Measurements from ENCODE around the gene SRPRB. TPM values are rescaled to one million over a fixed set of nuclear protein-coding genes. Genes with fewer than 3 reads are reported as not detected.

Gene SRPRB
- total RNA-seq, 1 experiment from 2014 or later, result 73.5 TPM

DNA sequence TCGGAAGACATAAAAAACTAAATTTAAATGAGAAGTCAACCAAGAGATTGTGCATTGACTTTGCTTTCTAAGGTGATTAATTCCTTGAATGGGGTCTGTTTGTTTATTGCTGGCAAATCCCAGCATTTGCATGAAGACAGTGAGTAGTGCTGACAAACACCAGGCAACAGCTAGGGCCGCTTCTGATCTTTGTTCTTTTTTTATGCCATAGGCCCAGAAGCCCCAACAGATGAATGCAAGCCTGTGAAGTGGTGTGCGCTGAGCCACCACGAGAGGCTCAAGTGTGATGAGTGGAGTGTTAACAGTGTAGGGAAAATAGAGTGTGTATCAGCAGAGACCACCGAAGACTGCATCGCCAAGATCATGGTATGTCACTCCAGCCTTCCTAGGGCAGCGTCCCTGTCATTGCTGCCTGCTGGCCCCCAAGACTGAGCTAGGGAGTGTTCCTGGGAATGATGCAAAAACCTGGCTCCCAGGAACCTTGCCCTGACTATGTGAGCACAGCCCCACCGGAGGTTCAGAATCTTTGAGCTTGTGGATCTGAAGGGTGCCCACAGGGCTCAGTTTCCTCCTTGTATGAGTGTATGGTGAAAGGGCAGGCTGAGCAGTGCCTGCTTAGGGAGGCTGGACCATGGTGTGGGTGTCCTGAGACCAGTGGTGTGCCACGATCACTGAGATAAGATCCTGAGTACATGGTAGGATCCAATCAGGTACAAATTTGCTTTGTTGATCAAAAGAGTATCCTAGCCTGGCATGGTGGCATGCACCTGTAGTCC lies 46.5 kb upstream of the SRPRB start:
- intact Hi-C loops (cut with micrococcal nuclease; ENCODE audit: unreplicated experiment), result no loop called here
- CTCF ChIA-PET, result no interaction called here
- H3K4me1 ChIP-seq (ENCODE audit: control insufficient read depth, insufficient read depth, low read length), result no peaks in the 10 kb centered on the region
- ATAC-seq (no peak), DNase-seq (ENCODE audit: low read depth, low spot score) (no peak)
- TF ChIP-seq TCF7L2 (IDR thresholded peaks at IDR 0.05; ENCODE audit: low read depth, low read length), result no peak
- TF ChIP-seq, protein P1, sequence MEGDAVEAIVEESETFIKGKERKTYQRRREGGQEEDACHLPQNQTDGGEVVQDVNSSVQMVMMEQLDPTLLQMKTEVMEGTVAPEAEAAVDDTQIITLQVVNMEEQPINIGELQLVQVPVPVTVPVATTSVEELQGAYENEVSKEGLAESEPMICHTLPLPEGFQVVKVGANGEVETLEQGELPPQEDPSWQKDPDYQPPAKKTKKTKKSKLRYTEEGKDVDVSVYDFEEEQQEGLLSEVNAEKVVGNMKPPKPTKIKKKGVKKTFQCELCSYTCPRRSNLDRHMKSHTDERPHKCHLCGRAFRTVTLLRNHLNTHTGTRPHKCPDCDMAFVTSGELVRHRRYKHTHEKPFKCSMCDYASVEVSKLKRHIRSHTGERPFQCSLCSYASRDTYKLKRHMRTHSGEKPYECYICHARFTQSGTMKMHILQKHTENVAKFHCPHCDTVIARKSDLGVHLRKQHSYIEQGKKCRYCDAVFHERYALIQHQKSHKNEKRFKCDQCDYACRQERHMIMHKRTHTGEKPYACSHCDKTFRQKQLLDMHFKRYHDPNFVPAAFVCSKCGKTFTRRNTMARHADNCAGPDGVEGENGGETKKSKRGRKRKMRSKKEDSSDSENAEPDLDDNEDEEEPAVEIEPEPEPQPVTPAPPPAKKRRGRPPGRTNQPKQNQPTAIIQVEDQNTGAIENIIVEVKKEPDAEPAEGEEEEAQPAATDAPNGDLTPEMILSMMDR (IDR thresholded peaks at IDR 0.05), result no peak
- no peak for TF ChIP-seq SIN3A (IDR thresholded peaks at IDR 0.05; ENCODE audit: borderline replicate concordance, insufficient read depth, low read depth, low read length)
- no peak for TF ChIP-seq POLR2AphosphoS5 (IDR thresholded peaks at IDR 0.05; ENCODE audit: low read depth, low read length)
- TF ChIP-seq, protein P2, sequence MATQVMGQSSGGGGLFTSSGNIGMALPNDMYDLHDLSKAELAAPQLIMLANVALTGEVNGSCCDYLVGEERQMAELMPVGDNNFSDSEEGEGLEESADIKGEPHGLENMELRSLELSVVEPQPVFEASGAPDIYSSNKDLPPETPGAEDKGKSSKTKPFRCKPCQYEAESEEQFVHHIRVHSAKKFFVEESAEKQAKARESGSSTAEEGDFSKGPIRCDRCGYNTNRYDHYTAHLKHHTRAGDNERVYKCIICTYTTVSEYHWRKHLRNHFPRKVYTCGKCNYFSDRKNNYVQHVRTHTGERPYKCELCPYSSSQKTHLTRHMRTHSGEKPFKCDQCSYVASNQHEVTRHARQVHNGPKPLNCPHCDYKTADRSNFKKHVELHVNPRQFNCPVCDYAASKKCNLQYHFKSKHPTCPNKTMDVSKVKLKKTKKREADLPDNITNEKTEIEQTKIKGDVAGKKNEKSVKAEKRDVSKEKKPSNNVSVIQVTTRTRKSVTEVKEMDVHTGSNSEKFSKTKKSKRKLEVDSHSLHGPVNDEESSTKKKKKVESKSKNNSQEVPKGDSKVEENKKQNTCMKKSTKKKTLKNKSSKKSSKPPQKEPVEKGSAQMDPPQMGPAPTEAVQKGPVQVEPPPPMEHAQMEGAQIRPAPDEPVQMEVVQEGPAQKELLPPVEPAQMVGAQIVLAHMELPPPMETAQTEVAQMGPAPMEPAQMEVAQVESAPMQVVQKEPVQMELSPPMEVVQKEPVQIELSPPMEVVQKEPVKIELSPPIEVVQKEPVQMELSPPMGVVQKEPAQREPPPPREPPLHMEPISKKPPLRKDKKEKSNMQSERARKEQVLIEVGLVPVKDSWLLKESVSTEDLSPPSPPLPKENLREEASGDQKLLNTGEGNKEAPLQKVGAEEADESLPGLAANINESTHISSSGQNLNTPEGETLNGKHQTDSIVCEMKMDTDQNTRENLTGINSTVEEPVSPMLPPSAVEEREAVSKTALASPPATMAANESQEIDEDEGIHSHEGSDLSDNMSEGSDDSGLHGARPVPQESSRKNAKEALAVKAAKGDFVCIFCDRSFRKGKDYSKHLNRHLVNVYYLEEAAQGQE (IDR thresholded peaks at IDR 0.05; ENCODE audit: insufficient read depth in 1 of 2, low read depth in 2 of 2, low read length in 1 of 2), result no peak
- no peak overlapping the region for H3K27ac ChIP-seq (ENCODE audit: low read length)
- POLR2A ChIA-PET, result no interaction called here
- no peak overlapping the region for H3K4me3 ChIP-seq (ENCODE audit: low read depth in 2 of 2, low read length in 2 of 2)
- no TSS peak for BruUV-seq (replicated peaks)
- no peaks in the 10 kb centered on the region for H3K36me3 ChIP-seq (ENCODE audit: control insufficient read depth, insufficient read depth, low read length)
- H3K9me3 ChIP-seq (ENCODE audit: control insufficient read depth, insufficient read depth, low read depth, low read length), result no peaks in the 10 kb centered on the region
- in situ Hi-C loops (cut with HindIII; ENCODE audit: low pct_unique_long_range_greater_than_20kb, low sequenced_read_pairs), result no loop called here
- H3K27me3 ChIP-seq (ENCODE audit: control insufficient read depth, insufficient read depth, low read length), result peaks cover 14% of the 10 kb centered on the region

DNA sequence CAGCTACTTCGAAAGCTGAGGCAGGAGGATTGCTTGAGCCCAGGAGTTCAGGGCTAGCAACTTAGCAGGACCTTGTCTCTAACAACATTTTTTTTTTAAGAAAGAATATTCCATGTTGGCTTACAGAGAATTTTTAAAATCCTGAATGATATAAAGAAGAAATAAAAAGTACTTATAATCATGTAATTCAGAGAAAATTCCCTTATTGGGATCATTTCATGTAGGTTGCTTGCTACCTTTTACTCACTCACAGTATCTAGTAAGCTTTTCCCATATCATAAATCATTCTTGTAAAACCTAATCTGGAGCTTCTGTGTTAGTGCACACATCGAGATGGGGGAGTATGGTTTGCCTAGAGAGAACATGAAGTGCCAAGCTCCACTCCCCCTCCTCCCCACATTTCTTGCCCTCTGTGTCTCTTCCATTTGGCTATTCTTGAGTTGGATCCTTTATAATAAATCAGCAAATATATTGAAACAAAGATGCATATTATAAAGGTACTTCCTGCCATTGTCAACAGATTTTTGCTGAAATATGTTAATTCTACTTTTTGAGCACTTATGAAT lies 45.8 kb upstream of the SRPRB start:
- no TSS peak for BruUV-seq (replicated peaks)
- Histone ChIP-seq H3K4me1 (ENCODE audit: control insufficient read depth, insufficient read depth, low read length) (no peaks in the 10 kb centered on the region), H3K27ac (ENCODE audit: low read length) (no peak overlapping the region), H3K4me3 (ENCODE audit: low read depth in 2 of 2, low read length in 2 of 2) (no peak overlapping the region), H3K27me3 (ENCODE audit: control insufficient read depth, insufficient read depth, low read length) (peaks cover 14% of the 10 kb centered on the region), H3K36me3 (ENCODE audit: control insufficient read depth, insufficient read depth, low read length) (no peaks in the 10 kb centered on the region), H3K9me3 (ENCODE audit: control insufficient read depth, insufficient read depth, low read depth, low read length) (no peaks in the 10 kb centered on the region)
- no peak for TF ChIP-seq POLR2AphosphoS5 (IDR thresholded peaks at IDR 0.05; ENCODE audit: low read depth, low read length)
- no peak for TF ChIP-seq SIN3A (IDR thresholded peaks at IDR 0.05; ENCODE audit: borderline replicate concordance, insufficient read depth, low read depth, low read length)
- TF ChIP-seq, protein P1 (IDR thresholded peaks at IDR 0.05), result no peak
- TF ChIP-seq, protein P2 (IDR thresholded peaks at IDR 0.05; ENCODE audit: insufficient read depth in 1 of 2, low read depth in 2 of 2, low read length in 1 of 2), result no peak
- TF ChIP-seq TCF7L2 (IDR thresholded peaks at IDR 0.05; ENCODE audit: low read depth, low read length), result no peak
- ATAC-seq (no peak), DNase-seq (ENCODE audit: low read depth, low spot score) (no peak)
- intact Hi-C loops (cut with micrococcal nuclease; ENCODE audit: unreplicated experiment), result no loop called here
- CTCF ChIA-PET, result no interaction called here
- in situ Hi-C loops (cut with HindIII; ENCODE audit: low pct_unique_long_range_greater_than_20kb, low sequenced_read_pairs), result no loop called here
- POLR2A ChIA-PET, result no interaction called here

Measured in Panc1 (cell line).